H1 (cell line): ENCODE measurements around the gene ASB6. TPM values are rescaled to one million over a fixed set of nuclear protein-coding genes. Genes with fewer than 3 reads are reported as not detected.
A peak's percentile ranks its signal among the peaks of the same experiment; 100 is the strongest.

Experiments
- CTCF ChIA-PET: fragments of 300-600 bp; sonication (Branson Sonifier 250); formaldehyde crosslinking; loops from one replicate; lab custom pipeline; 2021; ENCODE audit not compliant: partially characterized antibody; lab: Charles Lee
- POLR2A ChIA-PET: fragments of 300-600 bp; sonication (Branson Sonifier 250); formaldehyde crosslinking; loops from one replicate; lab custom pipeline; 2021; ENCODE audit warnings: inconsistent platforms; ENCODE audit not compliant: partially characterized antibody; lab: Charles Lee
- DNase-seq, 2 experiments: peaks; one replicate each; pipeline versions ENCODE4 v3.0.0 to v3.0.0-alpha.2; 2010 to 2022; ENCODE audit warnings: low spot score in 2 of 2, low read depth in 1 of 2, mixed read lengths in 1 of 2
- FAIRE-seq: peaks from 2 replicates; lab custom pipeline; 2011; peaks lifted over from hg19 to GRCh38; lab: Jason Lieb, UNC
- H2AFZ ChIP-seq: 2 replicates; pipeline ENCODE4 v1.8.1; 2012; ENCODE audit warnings: low read length, inconsistent platforms
- H2AK5ac ChIP-seq: 2 replicates; pipeline ENCODE4 v1.6.1; 2013; ENCODE audit warnings: low read depth, low read length
- H2BK120ac ChIP-seq: replicated peaks from 2 replicates; pipeline ENCODE3; 2013; ENCODE audit warnings: low read depth, low read length, inconsistent platforms
- H2BK12ac ChIP-seq: 2 replicates; pipeline ENCODE4 v1.6.1; 2013; ENCODE audit warnings: low read depth, low read length
- H2BK15ac ChIP-seq: 2 replicates; pipeline ENCODE4 v1.6.1; 2013; ENCODE audit warnings: low read length
- H2BK20ac ChIP-seq: 2 replicates; pipeline ENCODE4 v1.6.1; 2013; ENCODE audit warnings: low read length
- H2BK5ac ChIP-seq: 2 replicates; pipeline ENCODE4 v1.6.1; 2013; ENCODE audit warnings: low read depth, low read length
- H3K14ac ChIP-seq: 2 replicates; pipeline ENCODE4 v1.6.1; 2013; ENCODE audit warnings: inconsistent platforms; ENCODE audit not compliant: insufficient read length
- H3K18ac ChIP-seq: 2 replicates; pipeline ENCODE4 v1.6.1; 2013; ENCODE audit warnings: low read length; ENCODE audit errors: extremely low read depth
- H3K23ac ChIP-seq: 2 replicates; pipeline ENCODE4 v1.6.1; 2013; ENCODE audit warnings: inconsistent platforms; ENCODE audit not compliant: insufficient read length
- H3K23me2 ChIP-seq: 2 replicates; pipeline ENCODE4 v1.6.1; 2013; ENCODE audit warnings: low read depth, low read length
- H3K27ac ChIP-seq: 2 replicates; pipeline ENCODE4 v1.6.1; 2011; ENCODE audit warnings: low read depth, low read length, inconsistent platforms
- H3K27me3 ChIP-seq, 4 experiments: replicated peaks in 1 of 4; 1 replicate in 1 of 4; 2 replicates in 3 of 4; pipeline versions ENCODE4 v1.6.1 to v1.8.1; 2011 to 2013; ENCODE audit warnings: low read length in 3 of 4, mild to moderate bottlenecking in 3 of 4, inconsistent platforms in 2 of 4, mixed read lengths in 2 of 4, moderate library complexity in 1 of 4; ENCODE audit not compliant: control insufficient read depth in 3 of 4, insufficient read depth in 3 of 4; ENCODE audit errors: extremely low read depth in 1 of 4
- H3K36me3 ChIP-seq, 4 experiments: 2 replicates each; pipeline versions ENCODE4 v1.6.1 to v1.8.1; 2011 to 2013; ENCODE audit warnings: mild to moderate bottlenecking in 4 of 4, low read length in 3 of 4, moderate library complexity in 2 of 4, control low read depth in 1 of 4, inconsistent platforms in 1 of 4; ENCODE audit not compliant: insufficient read depth in 4 of 4, control insufficient read depth in 2 of 4
- H3K4ac ChIP-seq: replicated peaks from 2 replicates; pipeline ENCODE3; 2013; ENCODE audit warnings: low read length, low read depth, mixed read lengths, inconsistent platforms; ENCODE audit not compliant: insufficient read length
- H3K4me1 ChIP-seq, 4 experiments: replicated peaks in 1 of 4; 1 replicate in 1 of 4; 2 replicates in 3 of 4; pipeline versions ENCODE4 v1.6.1 to v1.8.1; 2011 to 2013; ENCODE audit warnings: low read length in 3 of 4, inconsistent platforms in 2 of 4, mixed read lengths in 1 of 4; ENCODE audit not compliant: insufficient read depth in 4 of 4, control insufficient read depth in 3 of 4
- H3K4me2 ChIP-seq, 2 experiments: 2 replicates each; pipeline versions ENCODE4 v1.6.1 to v1.8.1; 2011 to 2013; ENCODE audit warnings: low read depth in 2 of 2, low read length in 2 of 2, control low read depth in 1 of 2, inconsistent platforms in 1 of 2, mild to moderate bottlenecking in 1 of 2; ENCODE audit not compliant: insufficient read depth in 1 of 2
- H3K4me3 ChIP-seq, 4 experiments: fragments of 200-600, 300-600 bp in 1 of 4; sonication (generic), shearing (Covaris generic), sonication (Bioruptor Twin) in 1 of 4; 2 replicates each; pipeline versions ENCODE4 v1.5.1 to v1.8.1; 2011 to 2016; ENCODE audit warnings: low read length in 4 of 4, low read depth in 3 of 4, control low read depth in 2 of 4, inconsistent platforms in 2 of 4, mild to moderate bottlenecking in 2 of 4, mixed read lengths in 1 of 4, moderate library complexity in 1 of 4; ENCODE audit not compliant: insufficient read depth in 2 of 4; ENCODE audit errors: extremely low read depth in 1 of 4
- H3K56ac ChIP-seq: replicated peaks from 2 replicates; pipeline ENCODE3; 2013; ENCODE audit warnings: low read depth, mild to moderate bottlenecking, mixed read lengths, low read length, inconsistent platforms; ENCODE audit not compliant: insufficient read length
- H3K79me1 ChIP-seq: 2 replicates; pipeline ENCODE4 v1.6.1; 2013; ENCODE audit warnings: low read depth, low read length, control low read depth
- H3K79me2 ChIP-seq, 2 experiments: 2 replicates each; pipeline versions ENCODE4 v1.6.1 to v1.8.1; 2012 to 2013; ENCODE audit warnings: low read length in 2 of 2, mild to moderate bottlenecking in 2 of 2, inconsistent platforms in 1 of 2; ENCODE audit not compliant: insufficient read depth in 2 of 2, control insufficient read depth in 1 of 2
- H3K9ac ChIP-seq, 4 experiments: replicated peaks in 1 of 4; 1 replicate in 1 of 4; 2 replicates in 3 of 4; pipeline versions ENCODE4 v1.6.1 to v1.8.1; 2011 to 2013; ENCODE audit warnings: low read depth in 3 of 4, low read length in 3 of 4, control low read depth in 2 of 4, mild to moderate bottlenecking in 2 of 4, moderate library complexity in 2 of 4, inconsistent platforms in 1 of 4; ENCODE audit errors: extremely low read depth in 1 of 4
- H3K9me3 ChIP-seq, 2 experiments: 2 replicates each; pipeline versions ENCODE4 v1.6.1 to v1.8.1; 2012 to 2013; ENCODE audit warnings: mild to moderate bottlenecking in 2 of 2, moderate library complexity in 2 of 2, control low read depth in 1 of 2, inconsistent platforms in 1 of 2, low read depth in 1 of 2, low read length in 1 of 2, mixed read lengths in 1 of 2; ENCODE audit not compliant: insufficient read depth in 2 of 2
- H4K20me1 ChIP-seq, 2 experiments: replicated peaks in 1 of 2; 2 replicates each; pipeline versions ENCODE3 to v1.8.1; 2011 to 2013; ENCODE audit warnings: inconsistent platforms in 2 of 2, low read length in 2 of 2, mild to moderate bottlenecking in 1 of 2; ENCODE audit not compliant: insufficient read depth in 2 of 2, control insufficient read depth in 1 of 2
- H4K5ac ChIP-seq: 2 replicates; pipeline ENCODE4 v1.6.1; 2013; ENCODE audit warnings: low read length, low read depth, mixed read lengths, inconsistent platforms; ENCODE audit not compliant: insufficient read length
- H4K8ac ChIP-seq: 2 replicates; pipeline ENCODE4 v1.8.0; 2013; ENCODE audit warnings: mild to moderate bottlenecking, moderate library complexity, low read length, inconsistent platforms; ENCODE audit not compliant: insufficient read depth; ENCODE audit errors: extremely low read depth
- H4K91ac ChIP-seq: replicated peaks from 2 replicates; pipeline ENCODE3; 2013; ENCODE audit warnings: low read length, mixed read lengths, inconsistent platforms; ENCODE audit not compliant: insufficient read length
- GTF2F1 ChIP-seq: IDR thresholded peaks from 2 replicates; pipeline ENCODE4 v1.6.1; 2012; ENCODE audit warnings: low read depth, low read length, improper control_type of control experiment, borderline replicate concordance
- KDM4A ChIP-seq: IDR thresholded peaks from one replicate; pipeline ENCODE4 v1.7.1; 2012; ENCODE audit warnings: low read depth, mild to moderate bottlenecking, moderate library complexity, low read length, inconsistent platforms; ENCODE audit not compliant: severe bottlenecking
- TEAD4 ChIP-seq: IDR thresholded peaks from 2 replicates; pipeline ENCODE4 v1.6.1; 2012; ENCODE audit warnings: low read depth, low read length, inconsistent platforms, mixed read lengths
- WGBS, 2 experiments: shearing (Covaris generic) in 1 of 2; methylation state at CpG; one replicate each; pipeline versions ENCODE4 v1.1.6 to v1.1.7; 2013 to 2015; ENCODE audit warnings: low lambda C conversion rate in 2 of 2, mixed read lengths in 2 of 2, inconsistent platforms in 1 of 2, low coverage in 1 of 2, missing lambda C conversion rate in 1 of 2; ENCODE audit not compliant: insufficient replicate concordance in 2 of 2, insufficient coverage in 1 of 2, insufficient read length in 1 of 2; ENCODE audit errors: extremely low coverage in 1 of 2, missing lambda C conversion rate in 1 of 2; 5-methylcytosine and 5-hydroxymethylcytosine counted together
- polyA plus RNA-seq, 7 experiments: library from polyadenylated mRNA; depleted of rRNA in 3 of 7; stranded (reverse) in 5 of 7; unstranded in 2 of 7; fragments of >200 nt in 5 of 7; fragments of 200-250 nt in 2 of 7; gene quantifications; 1 replicate in 5 of 7; 2 replicates in 1 of 7; 4 replicates in 1 of 7; pipeline versions ENCODE4 v1.2.1 to v1.2.3, GENCODE V29; 2011 to 2013; ENCODE audit warnings: missing spikeins in 2 of 7, mixed read lengths in 2 of 7
- total RNA-seq: library from RNA; stranded (reverse); fragmentation: NEBNext Ultra II Directional; extraction: Animal tissue kit (Norgen Biotek cat#: 25700); gene quantifications from 2 replicates; pipeline ENCODE4 v1.2.1, GENCODE V29; 2021

ASB6 gene
- total and polyA plus RNA-seq, 2 of the 8 experiments (the other 6 are each of a cell fraction or from before 2014, with no cell fraction given): 14.0 to 17.3 TPM

DNA sequence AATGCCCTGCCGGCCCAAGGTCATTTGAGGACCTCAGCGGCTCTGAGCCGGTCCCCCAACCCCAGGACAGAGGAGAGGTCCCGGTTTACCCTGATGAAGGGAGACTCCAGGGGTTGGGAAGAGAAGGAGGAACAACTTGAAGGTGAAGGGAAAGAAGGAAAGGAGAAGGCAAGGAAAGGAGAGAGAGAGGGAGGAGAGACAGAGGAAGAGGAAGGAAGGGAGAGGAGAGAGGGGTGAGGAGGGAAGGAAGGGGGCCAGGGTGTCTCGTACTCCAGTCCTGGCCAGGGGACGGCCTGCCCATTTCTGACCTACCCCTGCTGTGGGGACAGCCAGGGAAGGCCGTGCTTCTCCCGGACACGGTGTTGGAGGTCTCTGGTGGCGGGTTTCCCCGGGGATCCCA lies 25.4 kb upstream of the ASB6 start:
- POLR2A ChIA-PET: interaction anchor here (0.6 to 1.9 kb wide), 2 partner anchors 15 to 27 kb away, joined by 3 to 6 read pairs; no protein-coding TSS in a partner anchor
- FAIRE-seq: no peak
- no peak overlapping the region for H2AK5ac ChIP-seq
- peaks cover 9% of the 10 kb centered on the region; the same call in 1 of the 2 replicates for H3K23me2 ChIP-seq
- H3K4me3 ChIP-seq: no peak overlapping the region
- H3K36me3 ChIP-seq: no peaks in the 10 kb centered on the region
- no peak overlapping the region for H4K91ac ChIP-seq
- no peak overlapping the region for H3K56ac ChIP-seq
- no peak overlapping the region for H2AFZ ChIP-seq
- no peak overlapping the region for H3K23ac ChIP-seq
- no peaks in the 10 kb centered on the region for H4K20me1 ChIP-seq
- H3K4ac ChIP-seq: no peak overlapping the region
- no peak overlapping the region; the same call in 1 of the 2 replicates for H2BK5ac ChIP-seq
- H2BK12ac ChIP-seq: no peak overlapping the region
- no peak overlapping the region for H3K27ac ChIP-seq
- no peak overlapping the region for H3K4me2 ChIP-seq
- CTCF ChIA-PET: interaction anchor here (0.8 to 2.9 kb wide), 4 partner anchors 9 to 70 kb away, joined by 3 to 7 read pairs (median 4); no protein-coding TSS in a partner anchor
- H3K14ac ChIP-seq: no peak overlapping the region
- H2BK15ac ChIP-seq: peak overlapping the region; percentile 72; the same call in 1 of the 2 replicates
- no peak overlapping the region for H4K8ac ChIP-seq
- no peaks in the 10 kb centered on the region for H3K79me2 ChIP-seq
- no peak for DNase-seq
- peaks cover 9 to 29% (median 21%) of the 10 kb centered on the region in 4 experiments for H3K27me3 ChIP-seq
- WGBS, 2 experiments: 91% methylated on average over 10 of the region's 11 CpGs; no CpG with 5 or more reads in 1 of the 2 experiments
- H3K9ac ChIP-seq: no peak overlapping the region
- no peaks in the 10 kb centered on the region for H3K9me3 ChIP-seq
- no peak overlapping the region for H2BK20ac ChIP-seq
- H3K4me1 ChIP-seq: peaks cover 0 to 10% (median 5%) of the 10 kb centered on the region in 4 experiments; a peak in 6 of 7 replicates
- no peaks in the 10 kb centered on the region for H3K79me1 ChIP-seq
- no peak overlapping the region for H4K5ac ChIP-seq
- H2BK120ac ChIP-seq: no peak overlapping the region
- no peak overlapping the region for H3K18ac ChIP-seq
- no peak for TF ChIP-seq TEAD4
- no peak for TF ChIP-seq GTF2F1
- TF ChIP-seq KDM4A: no peak
